HL-60 (cell line): ENCODE data around the gene ROBO1.

Source experiments
- GABPA ChIP-seq: IDR thresholded peaks from 2 replicates; pipeline ENCODE4 v1.6.1; 2012; ENCODE audit warnings: low read depth
- POLR2AphosphoS5 ChIP-seq: IDR thresholded peaks from 2 replicates; pipeline ENCODE4 v1.6.1; 2012; ENCODE audit warnings: low read depth
- SPI1 ChIP-seq: IDR thresholded peaks from 2 replicates; pipeline ENCODE4 v1.6.1; 2012; ENCODE audit warnings: low read depth, mild to moderate bottlenecking, borderline replicate concordance
- TF ChIP-seq, protein P1 (sequence below): IDR thresholded peaks from one replicate; pipeline ENCODE4 v1.5.1; 2011; ENCODE audit warnings: low read length, control low read depth, inconsistent platforms; ENCODE audit not compliant: insufficient read depth
- TF ChIP-seq, protein P2 (sequence below): IDR thresholded peaks from 2 replicates; pipeline ENCODE4 v1.6.1; 2012; ENCODE audit warnings: low read depth; ENCODE audit not compliant: insufficient replicate concordance

DNA sequence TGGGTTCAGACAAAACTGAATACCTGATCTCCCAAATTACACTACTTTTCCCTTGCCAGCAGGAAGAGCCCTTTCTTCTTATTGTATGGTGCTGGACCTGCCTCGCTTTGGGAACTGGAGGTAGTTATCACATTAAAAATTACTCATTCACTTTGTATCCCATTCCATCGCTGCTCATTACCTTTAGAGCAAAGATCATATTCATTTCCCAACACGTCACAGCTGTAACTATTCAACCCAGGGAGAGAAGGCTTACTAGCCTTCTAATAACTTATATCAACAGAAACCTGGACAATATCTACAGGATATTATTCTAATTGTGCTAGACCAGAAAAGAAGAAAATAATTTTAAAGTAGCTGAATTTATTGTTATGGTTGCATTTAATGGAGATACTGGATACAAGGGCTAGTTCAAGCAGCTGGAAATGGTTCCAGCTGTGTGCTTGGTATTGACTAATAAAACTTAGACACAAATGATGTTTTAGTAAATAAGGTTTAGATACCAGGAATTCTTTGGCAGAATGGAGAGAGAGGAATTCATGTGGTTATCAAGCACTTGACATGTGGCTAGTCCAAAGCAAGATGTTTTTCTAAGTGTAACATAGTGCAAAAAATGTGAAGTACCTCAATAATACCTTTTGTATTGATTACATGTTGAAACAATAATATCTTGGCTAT lies 656.3 kb downstream of the ROBO1 start:
- TF ChIP-seq, protein P1, sequence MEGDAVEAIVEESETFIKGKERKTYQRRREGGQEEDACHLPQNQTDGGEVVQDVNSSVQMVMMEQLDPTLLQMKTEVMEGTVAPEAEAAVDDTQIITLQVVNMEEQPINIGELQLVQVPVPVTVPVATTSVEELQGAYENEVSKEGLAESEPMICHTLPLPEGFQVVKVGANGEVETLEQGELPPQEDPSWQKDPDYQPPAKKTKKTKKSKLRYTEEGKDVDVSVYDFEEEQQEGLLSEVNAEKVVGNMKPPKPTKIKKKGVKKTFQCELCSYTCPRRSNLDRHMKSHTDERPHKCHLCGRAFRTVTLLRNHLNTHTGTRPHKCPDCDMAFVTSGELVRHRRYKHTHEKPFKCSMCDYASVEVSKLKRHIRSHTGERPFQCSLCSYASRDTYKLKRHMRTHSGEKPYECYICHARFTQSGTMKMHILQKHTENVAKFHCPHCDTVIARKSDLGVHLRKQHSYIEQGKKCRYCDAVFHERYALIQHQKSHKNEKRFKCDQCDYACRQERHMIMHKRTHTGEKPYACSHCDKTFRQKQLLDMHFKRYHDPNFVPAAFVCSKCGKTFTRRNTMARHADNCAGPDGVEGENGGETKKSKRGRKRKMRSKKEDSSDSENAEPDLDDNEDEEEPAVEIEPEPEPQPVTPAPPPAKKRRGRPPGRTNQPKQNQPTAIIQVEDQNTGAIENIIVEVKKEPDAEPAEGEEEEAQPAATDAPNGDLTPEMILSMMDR, result no peak
- no peak for TF ChIP-seq POLR2AphosphoS5
- TF ChIP-seq, protein P2, sequence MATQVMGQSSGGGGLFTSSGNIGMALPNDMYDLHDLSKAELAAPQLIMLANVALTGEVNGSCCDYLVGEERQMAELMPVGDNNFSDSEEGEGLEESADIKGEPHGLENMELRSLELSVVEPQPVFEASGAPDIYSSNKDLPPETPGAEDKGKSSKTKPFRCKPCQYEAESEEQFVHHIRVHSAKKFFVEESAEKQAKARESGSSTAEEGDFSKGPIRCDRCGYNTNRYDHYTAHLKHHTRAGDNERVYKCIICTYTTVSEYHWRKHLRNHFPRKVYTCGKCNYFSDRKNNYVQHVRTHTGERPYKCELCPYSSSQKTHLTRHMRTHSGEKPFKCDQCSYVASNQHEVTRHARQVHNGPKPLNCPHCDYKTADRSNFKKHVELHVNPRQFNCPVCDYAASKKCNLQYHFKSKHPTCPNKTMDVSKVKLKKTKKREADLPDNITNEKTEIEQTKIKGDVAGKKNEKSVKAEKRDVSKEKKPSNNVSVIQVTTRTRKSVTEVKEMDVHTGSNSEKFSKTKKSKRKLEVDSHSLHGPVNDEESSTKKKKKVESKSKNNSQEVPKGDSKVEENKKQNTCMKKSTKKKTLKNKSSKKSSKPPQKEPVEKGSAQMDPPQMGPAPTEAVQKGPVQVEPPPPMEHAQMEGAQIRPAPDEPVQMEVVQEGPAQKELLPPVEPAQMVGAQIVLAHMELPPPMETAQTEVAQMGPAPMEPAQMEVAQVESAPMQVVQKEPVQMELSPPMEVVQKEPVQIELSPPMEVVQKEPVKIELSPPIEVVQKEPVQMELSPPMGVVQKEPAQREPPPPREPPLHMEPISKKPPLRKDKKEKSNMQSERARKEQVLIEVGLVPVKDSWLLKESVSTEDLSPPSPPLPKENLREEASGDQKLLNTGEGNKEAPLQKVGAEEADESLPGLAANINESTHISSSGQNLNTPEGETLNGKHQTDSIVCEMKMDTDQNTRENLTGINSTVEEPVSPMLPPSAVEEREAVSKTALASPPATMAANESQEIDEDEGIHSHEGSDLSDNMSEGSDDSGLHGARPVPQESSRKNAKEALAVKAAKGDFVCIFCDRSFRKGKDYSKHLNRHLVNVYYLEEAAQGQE, result no peak
- TF ChIP-seq SPI1, result no peak
- TF ChIP-seq GABPA, result no peak
